Astrocyte (in vitro differentiated cells and primary cell): ENCODE data around the gene CERS6. TPM values are rescaled to one million over a fixed set of nuclear protein-coding genes. Genes with fewer than 3 reads are reported as not detected.
A peak's percentile ranks its signal among the peaks of the same experiment; 100 is the strongest.

Source experiments
- DNase-seq: peaks from one replicate; pipeline ENCODE4 v3.0.0-alpha.2; 2010; ENCODE audit warnings: low read depth
- FAIRE-seq: peaks from 2 replicates; lab custom pipeline; 2011; peaks lifted over from hg19 to GRCh38; lab: Jason Lieb, UNC
- H2AFZ ChIP-seq: 2 replicates; pipeline ENCODE4 v1.6.0; 2012; ENCODE audit warnings: low read depth, low read length, inconsistent platforms
- H3K27ac ChIP-seq: 2 replicates; pipeline ENCODE4 v1.5.1; 2011; ENCODE audit warnings: low read depth, low read length, inconsistent platforms
- H3K27me3 ChIP-seq: 2 replicates; pipeline ENCODE4 v1.6.0; 2011; ENCODE audit warnings: low read length, inconsistent platforms; ENCODE audit not compliant: insufficient read depth
- H3K36me3 ChIP-seq: 2 replicates; pipeline ENCODE4 v1.5.1; 2011; ENCODE audit warnings: low read length, inconsistent platforms; ENCODE audit not compliant: insufficient read depth
- H3K4me1 ChIP-seq: 2 replicates; pipeline ENCODE4 v1.5.1; 2011; ENCODE audit warnings: low read length, inconsistent platforms; ENCODE audit not compliant: insufficient read depth
- H3K4me2 ChIP-seq: 2 replicates; pipeline ENCODE4 v1.6.0; 2012; ENCODE audit warnings: low read length, inconsistent platforms
- H3K4me3 ChIP-seq: 2 replicates; pipeline ENCODE4 v1.5.1; 2011; ENCODE audit warnings: low read depth, mild to moderate bottlenecking, low read length, inconsistent platforms; ENCODE audit not compliant: insufficient read depth
- H3K79me2 ChIP-seq: 2 replicates; pipeline ENCODE4 v1.6.0; 2012; ENCODE audit warnings: mild to moderate bottlenecking, low read length, inconsistent platforms; ENCODE audit not compliant: insufficient read depth
- H3K9ac ChIP-seq: 2 replicates; pipeline ENCODE4 v1.6.0; 2012; ENCODE audit warnings: mild to moderate bottlenecking, low read length, inconsistent platforms
- H3K9me3 ChIP-seq: 2 replicates; pipeline ENCODE4 v1.5.1; 2012; ENCODE audit warnings: low read depth, mild to moderate bottlenecking, low read length, inconsistent platforms; ENCODE audit not compliant: insufficient read depth
- H4K20me1 ChIP-seq: 2 replicates; pipeline ENCODE4 v1.6.0; 2012; ENCODE audit warnings: low read length, inconsistent platforms; ENCODE audit not compliant: insufficient read depth
- H3K27ac Mint-ChIP-seq: one replicate; pipeline ENCODE4 v1.8.0; 2021; ENCODE audit warnings: mild to moderate bottlenecking, mixed read lengths; ENCODE audit not compliant: unreplicated experiment
- H3K27me3 Mint-ChIP-seq: one replicate; pipeline ENCODE4 v1.8.0; 2021; ENCODE audit warnings: low read depth, mixed read lengths; ENCODE audit not compliant: unreplicated experiment
- H3K36me3 Mint-ChIP-seq: one replicate; pipeline ENCODE4 v1.8.0; 2021; ENCODE audit warnings: low read depth, mixed read lengths; ENCODE audit not compliant: unreplicated experiment
- H3K4me1 Mint-ChIP-seq: one replicate; pipeline ENCODE4 v1.8.0; 2021; ENCODE audit warnings: low read depth, mixed read lengths; ENCODE audit not compliant: unreplicated experiment
- H3K4me3 Mint-ChIP-seq: one replicate; pipeline ENCODE4 v1.8.0; 2021; ENCODE audit warnings: mild to moderate bottlenecking, moderate library complexity, mixed read lengths; ENCODE audit not compliant: unreplicated experiment
- H3K9me3 Mint-ChIP-seq: one replicate; pipeline ENCODE4 v1.8.0; 2021; ENCODE audit warnings: mild to moderate bottlenecking, mixed read lengths; ENCODE audit not compliant: unreplicated experiment
- CTCF ChIP-seq: IDR thresholded peaks from 2 replicates; pipeline ENCODE4 v1.5.1; 2011; ENCODE audit warnings: low read depth, mild to moderate bottlenecking, inconsistent platforms, low read length, moderate library complexity; ENCODE audit not compliant: insufficient read depth
- EZH2 ChIP-seq: IDR thresholded peaks from 2 replicates; pipeline ENCODE4 v1.6.1; 2012; ENCODE audit warnings: mild to moderate bottlenecking, low read length, inconsistent platforms; ENCODE audit not compliant: insufficient read depth
- total RNA-seq: library from RNA; stranded (reverse); gene quantifications from 2 replicates; pipeline ENCODE4 v1.2.1, GENCODE V29; 2021

The CERS6 gene
- total RNA-seq, 1 donor from 2014 or later: 23.4 TPM

GRCh38 chr2:168773719-168774521 is 317.8 kb downstream of the CERS6 start:
- Mint-ChIP-seq H3K36me3 (peaks cover 10% of the 10 kb centered on the region), H3K27ac (no peak overlapping the region), H3K4me3 (no peak overlapping the region), H3K4me1 (no peaks in the 10 kb centered on the region), H3K9me3 (peaks cover 2% of the 10 kb centered on the region), H3K27me3 (no peaks in the 10 kb centered on the region)
- Histone ChIP-seq H3K4me2 (no peak overlapping the region), H3K27ac (no peak overlapping the region), H3K4me3 (no peak overlapping the region), H3K9me3 (no peaks in the 10 kb centered on the region), H3K9ac (no peak overlapping the region), H3K79me2 (no peaks in the 10 kb centered on the region), H2AFZ (no peak overlapping the region), H3K36me3 (no peaks in the 10 kb centered on the region), H4K20me1 (no peaks in the 10 kb centered on the region), H3K4me1 (no peaks in the 10 kb centered on the region), H3K27me3 (no peaks in the 10 kb centered on the region)
- TF ChIP-seq EZH2: no peak
- peak; percentile 79 for TF ChIP-seq CTCF
- FAIRE-seq: no peak
- peak; percentile 22 for DNase-seq

- Mint-ChIP-seq H3K36me3 (peaks cover 4% of the 10 kb centered on the region), H3K27ac (no peak overlapping the region), H3K9me3 (peaks cover 2% of the 10 kb centered on the region), H3K4me1 (peaks cover 1% of the 10 kb centered on the region), H3K27me3 (no peaks in the 10 kb centered on the region), H3K4me3 (no peak overlapping the region)
- H3K9me3 ChIP-seq: no peaks in the 10 kb centered on the region
- DNase-seq: no peak
- FAIRE-seq: no peak
- no peaks in the 10 kb centered on the region for H4K20me1 ChIP-seq
- TF ChIP-seq CTCF (no peak), EZH2 (no peak)
- no peaks in the 10 kb centered on the region for H3K36me3 ChIP-seq
- no peak overlapping the region for H3K27ac ChIP-seq
- H3K4me1 ChIP-seq: no peaks in the 10 kb centered on the region
- no peaks in the 10 kb centered on the region for H3K79me2 ChIP-seq
- H2AFZ ChIP-seq: no peak overlapping the region
- H3K9ac ChIP-seq: no peak overlapping the region
- no peaks in the 10 kb centered on the region for H3K27me3 ChIP-seq
- H3K4me3 ChIP-seq: no peak overlapping the region
- H3K4me2 ChIP-seq: no peak overlapping the region
These were observed 319.8 kb downstream of the CERS6 start for GRCh38 chr2:168775837-168776236.

- Histone ChIP-seq H3K27ac (no peak overlapping the region), H3K79me2 (no peaks in the 10 kb centered on the region), H3K4me1 (no peaks in the 10 kb centered on the region), H4K20me1 (no peaks in the 10 kb centered on the region), H3K9me3 (no peaks in the 10 kb centered on the region), H2AFZ (no peak overlapping the region), H3K36me3 (no peaks in the 10 kb centered on the region), H3K4me2 (no peak overlapping the region), H3K9ac (no peak overlapping the region), H3K27me3 (no peaks in the 10 kb centered on the region), H3K4me3 (no peak overlapping the region)
- no peak for FAIRE-seq
- peak; percentile 64 for DNase-seq
- TF ChIP-seq EZH2 (no peak), CTCF (no peak)
- Mint-ChIP-seq H3K4me1 (peaks cover 1% of the 10 kb centered on the region), H3K27me3 (no peaks in the 10 kb centered on the region), H3K36me3 (peaks cover 2% of the 10 kb centered on the region), H3K27ac (no peak overlapping the region), H3K4me3 (no peak overlapping the region), H3K9me3 (peaks cover 2% of the 10 kb centered on the region)
These were observed 324.6 kb downstream of the CERS6 start for GRCh38 chr2:168780669-168781071.
